Measurements from ENCODE around the gene ADGRA1.
"Not testable (repeated sequence)": the region's sequence is repeated elsewhere in the genome, so short reads cannot be mapped to it uniquely, and the experiment has no call there.

The ADGRA1 gene

DNA sequence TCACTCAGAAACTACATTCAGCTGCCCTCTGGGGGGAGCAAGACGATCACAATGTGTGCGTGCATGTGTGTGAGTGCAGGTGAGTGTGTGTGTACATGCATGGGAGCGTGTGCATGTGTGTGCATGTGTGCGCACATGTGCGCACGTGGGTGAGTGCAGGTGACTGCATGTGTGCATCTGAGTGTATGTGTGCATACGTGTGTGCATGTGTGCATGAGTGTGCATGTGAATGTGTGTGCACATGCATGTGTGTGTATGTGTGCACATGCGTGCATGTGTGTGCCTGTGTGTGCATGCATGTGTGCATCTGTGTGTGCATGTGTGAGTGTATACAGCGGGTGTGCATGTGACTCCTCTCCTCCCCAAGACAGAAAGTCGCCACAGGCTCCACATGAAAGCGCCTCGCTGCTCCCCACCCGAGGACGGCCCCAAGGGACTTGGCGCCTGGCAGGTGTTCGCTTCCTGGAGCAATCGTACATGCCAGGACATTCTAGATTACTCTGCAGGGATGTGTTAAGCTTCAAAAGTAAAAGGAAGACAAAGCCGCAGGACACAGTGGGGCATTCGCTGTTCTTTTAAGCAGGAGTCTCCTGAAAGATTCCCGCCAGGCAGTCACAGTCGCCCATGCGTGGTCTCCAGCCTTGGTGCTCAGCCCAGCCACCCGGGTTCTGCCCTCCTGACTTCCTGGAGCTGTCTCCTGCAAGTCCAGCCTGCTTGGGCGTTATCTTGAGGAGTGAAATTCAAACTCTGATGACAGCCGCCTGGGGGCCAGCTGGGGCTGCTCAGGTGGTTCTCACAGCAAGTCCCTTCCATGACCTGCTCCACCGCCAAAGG, 42.0 kb upstream of the ADGRA1 start:
- no peaks in the 10 kb centered on the region for H3K9me3 ChIP-seq (ENCODE audit: insufficient read depth, low read depth, low read length)
- H3K4me1 ChIP-seq (ENCODE audit: insufficient read depth, low read length): no peaks in the 10 kb centered on the region
- H3K9ac ChIP-seq (ENCODE audit: low read depth, low read length): no peak overlapping the region
- no peak overlapping the region for H3K4me3 ChIP-seq (ENCODE audit: low read length)
- H3K27ac ChIP-seq (ENCODE audit: low read length): no peak overlapping the region
- H3K27me3 ChIP-seq (ENCODE audit: insufficient read depth, low read length): no peaks in the 10 kb centered on the region
- no peaks in the 10 kb centered on the region for H3K36me3 ChIP-seq (ENCODE audit: insufficient read depth, low read depth, low read length)

DNA sequence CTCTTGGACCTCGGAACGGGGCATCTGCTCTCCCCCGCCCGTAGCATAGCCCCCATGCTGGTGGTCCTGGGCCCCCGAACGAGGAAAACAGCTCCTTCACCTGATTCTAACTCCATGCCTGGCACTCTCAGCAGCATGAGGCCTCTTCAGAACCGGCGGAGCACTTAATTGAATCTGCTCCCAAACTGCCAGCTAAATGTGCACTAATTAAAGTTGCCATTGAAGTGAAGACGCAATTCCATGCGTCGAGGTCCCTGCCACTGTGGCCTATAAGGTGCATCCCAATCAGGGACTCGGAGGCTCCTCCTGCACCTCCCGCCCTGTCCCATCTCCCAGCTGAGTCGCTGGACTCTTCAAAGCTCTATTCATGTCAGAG, 41.3 kb upstream of the ADGRA1 start:
- no peak overlapping the region for H3K9ac ChIP-seq (ENCODE audit: low read depth, low read length)
- H3K27ac ChIP-seq (ENCODE audit: low read length): no peak overlapping the region
- H3K4me1 ChIP-seq (ENCODE audit: insufficient read depth, low read length): no peaks in the 10 kb centered on the region

DNA sequence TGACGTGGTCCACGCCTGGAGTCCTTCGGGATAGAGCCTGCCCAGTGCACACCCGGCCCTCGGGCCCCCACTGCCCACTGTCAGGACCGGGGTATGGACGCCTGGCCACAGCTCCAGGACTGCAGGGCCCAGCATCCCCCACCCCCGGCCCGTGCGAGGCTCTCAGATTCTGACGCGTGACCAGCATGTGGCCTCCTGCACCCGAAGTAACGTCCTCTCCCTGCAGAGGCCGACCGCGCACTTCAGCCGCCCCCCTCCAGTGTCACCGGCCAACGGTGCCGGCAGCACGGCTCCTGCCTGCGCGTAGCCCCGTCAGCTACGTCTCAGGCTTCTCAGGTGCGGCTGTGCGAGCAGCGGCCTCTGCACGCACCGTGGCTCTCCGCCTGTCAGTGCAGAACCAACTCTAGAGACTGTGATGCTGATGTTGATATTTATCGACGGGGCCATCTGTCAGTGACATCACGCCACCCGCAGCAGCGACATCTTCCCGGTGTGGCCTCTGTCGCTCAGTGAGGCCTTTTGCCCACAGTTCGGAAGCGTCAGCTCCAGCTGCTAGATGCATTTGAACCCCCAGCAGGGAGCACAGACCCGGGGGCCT, 40.1 kb upstream of the ADGRA1 start:
- H3K9me3 ChIP-seq (ENCODE audit: insufficient read depth, low read depth, low read length): no peaks in the 10 kb centered on the region
- H3K36me3 ChIP-seq (ENCODE audit: insufficient read depth, low read depth, low read length): no peaks in the 10 kb centered on the region
- H3K9ac ChIP-seq (ENCODE audit: low read depth, low read length): no peak overlapping the region
- H3K27ac ChIP-seq (ENCODE audit: low read length): no peak overlapping the region
- H3K4me3 ChIP-seq (ENCODE audit: low read length): no peak overlapping the region
- no peaks in the 10 kb centered on the region for H3K27me3 ChIP-seq (ENCODE audit: insufficient read depth, low read length)
- no peaks in the 10 kb centered on the region for H3K4me1 ChIP-seq (ENCODE audit: insufficient read depth, low read length)

More for the DNA sequence above, 41.3 kb upstream of the ADGRA1 start:
- Histone ChIP-seq H3K9me3 (ENCODE audit: insufficient read depth, low read depth, low read length) (no peaks in the 10 kb centered on the region), H3K4me3 (ENCODE audit: low read length) (no peak overlapping the region), H3K27me3 (ENCODE audit: insufficient read depth, low read length) (no peaks in the 10 kb centered on the region), H3K36me3 (ENCODE audit: insufficient read depth, low read depth, low read length) (no peaks in the 10 kb centered on the region)

DNA sequence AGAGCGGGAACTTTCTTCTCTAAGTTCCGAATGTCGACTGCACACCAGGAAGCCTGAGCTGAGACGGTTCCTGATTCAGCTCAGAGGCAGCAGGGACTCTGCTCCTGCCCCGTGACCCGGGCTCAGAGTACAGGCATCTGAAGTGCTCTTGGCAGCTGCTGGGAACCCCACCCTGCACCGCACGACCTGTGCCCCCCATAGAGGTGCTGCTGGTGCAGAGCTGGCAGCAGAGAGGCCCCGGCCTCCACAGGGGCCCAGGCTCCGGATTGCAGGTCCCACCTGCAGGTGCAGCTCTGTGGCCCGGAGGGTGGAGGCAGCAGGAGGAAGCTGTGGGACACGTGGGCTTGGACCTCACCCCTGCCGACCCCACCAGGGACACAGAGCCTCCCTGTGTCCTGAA, 39.5 kb upstream of the ADGRA1 start:
- H3K9ac ChIP-seq (ENCODE audit: low read depth, low read length): no peak overlapping the region
- no peaks in the 10 kb centered on the region for H3K27me3 ChIP-seq (ENCODE audit: insufficient read depth, low read length)
- no peak overlapping the region for H3K27ac ChIP-seq (ENCODE audit: low read length)

DNA sequence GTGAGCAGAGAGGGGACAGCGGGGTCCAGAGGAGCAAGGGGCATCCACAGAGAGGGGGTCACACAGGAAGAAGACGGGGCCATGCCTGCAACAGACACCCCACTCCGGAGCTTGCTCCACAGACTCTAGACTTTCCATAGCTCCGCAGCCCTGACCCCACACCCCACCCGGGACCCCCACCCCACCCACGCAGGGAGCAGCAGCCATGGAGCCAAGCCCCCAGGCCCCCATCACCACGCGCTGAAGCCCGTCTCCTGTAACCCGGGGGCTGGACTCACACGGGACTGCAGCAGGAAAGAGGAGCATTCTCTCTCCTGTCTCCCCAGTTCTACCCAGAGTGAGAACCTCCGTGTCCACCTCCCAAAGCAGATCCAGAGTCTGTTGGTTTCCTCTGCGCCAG, 38.8 kb upstream of the ADGRA1 start:
- no peaks in the 10 kb centered on the region for H3K27me3 ChIP-seq (ENCODE audit: insufficient read depth, low read length)
- H3K4me1 ChIP-seq (ENCODE audit: insufficient read depth, low read length): no peaks in the 10 kb centered on the region

More for the DNA sequence above, 39.5 kb upstream of the ADGRA1 start:
- Histone ChIP-seq H3K9me3 (ENCODE audit: insufficient read depth, low read depth, low read length) (no peaks in the 10 kb centered on the region), H3K4me1 (ENCODE audit: insufficient read depth, low read length) (no peaks in the 10 kb centered on the region), H3K36me3 (ENCODE audit: insufficient read depth, low read depth, low read length) (no peaks in the 10 kb centered on the region), H3K4me3 (ENCODE audit: low read length) (no peak overlapping the region)

DNA sequence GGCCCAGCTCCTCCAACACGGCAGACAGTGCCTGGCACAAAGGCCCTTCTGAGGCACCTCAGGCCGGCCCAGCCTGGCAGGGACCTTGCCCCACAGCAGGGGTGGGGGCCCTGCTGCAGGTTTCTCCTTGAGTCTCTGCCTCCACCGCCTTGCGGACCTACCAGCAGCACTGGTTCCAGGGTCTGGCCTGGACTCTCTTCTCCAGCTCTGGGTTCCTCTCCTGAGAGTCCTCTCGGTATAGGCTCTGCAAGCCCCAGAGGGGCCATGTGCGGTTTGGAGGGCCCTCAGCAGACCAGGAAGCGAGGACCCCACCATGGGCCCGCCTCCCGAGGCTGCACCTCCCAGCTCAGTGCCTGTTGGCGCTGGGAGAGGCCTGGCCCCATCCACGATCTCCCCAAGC, 38.1 kb upstream of the ADGRA1 start:
- Histone ChIP-seq H3K4me1 (ENCODE audit: insufficient read depth, low read length) (no peaks in the 10 kb centered on the region), H3K36me3 (ENCODE audit: insufficient read depth, low read depth, low read length) (no peaks in the 10 kb centered on the region), H3K27me3 (ENCODE audit: insufficient read depth, low read length) (no peaks in the 10 kb centered on the region), H3K9me3 (ENCODE audit: insufficient read depth, low read depth, low read length) (no peaks in the 10 kb centered on the region), H3K4me3 (ENCODE audit: low read length) (no peak overlapping the region), H3K27ac (ENCODE audit: low read length) (no peak overlapping the region), H3K9ac (ENCODE audit: low read depth, low read length) (no peak overlapping the region)

More for the DNA sequence above, 38.8 kb upstream of the ADGRA1 start:
- no peaks in the 10 kb centered on the region for H3K36me3 ChIP-seq (ENCODE audit: insufficient read depth, low read depth, low read length)
- no peak overlapping the region for H3K9ac ChIP-seq (ENCODE audit: low read depth, low read length)
- no peak overlapping the region for H3K4me3 ChIP-seq (ENCODE audit: low read length)
- no peak overlapping the region for H3K27ac ChIP-seq (ENCODE audit: low read length)
- no peaks in the 10 kb centered on the region for H3K9me3 ChIP-seq (ENCODE audit: insufficient read depth, low read depth, low read length)

DNA sequence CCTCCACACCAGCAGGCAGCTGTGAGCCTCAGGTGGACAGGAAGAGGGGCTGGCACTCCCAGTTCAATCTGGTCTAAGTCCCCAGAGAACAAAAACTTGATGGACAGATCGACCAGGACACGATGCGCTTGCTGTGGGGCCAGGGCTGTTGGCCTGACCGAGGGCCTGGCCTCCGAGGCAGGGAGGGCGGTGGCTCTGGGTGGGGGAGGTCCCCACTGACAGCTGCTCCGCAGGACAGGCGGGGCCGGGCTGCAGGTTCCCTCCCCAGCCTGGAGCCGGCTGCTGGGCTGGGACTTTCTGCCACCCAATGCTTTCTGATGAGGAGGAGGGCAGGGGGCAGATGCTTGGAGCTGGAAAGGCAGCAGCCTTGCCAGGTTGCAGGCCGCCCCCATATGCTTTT, 37.4 kb upstream of the ADGRA1 start:
- H3K4me3 ChIP-seq (ENCODE audit: low read length): no peak overlapping the region
- no peak overlapping the region for H3K27ac ChIP-seq (ENCODE audit: low read length)
- no peaks in the 10 kb centered on the region for H3K27me3 ChIP-seq (ENCODE audit: insufficient read depth, low read length)
- H3K9ac ChIP-seq (ENCODE audit: low read depth, low read length): no peak overlapping the region
- H3K36me3 ChIP-seq (ENCODE audit: insufficient read depth, low read depth, low read length): no peaks in the 10 kb centered on the region
- no peaks in the 10 kb centered on the region for H3K4me1 ChIP-seq (ENCODE audit: insufficient read depth, low read length)
- H3K9me3 ChIP-seq (ENCODE audit: insufficient read depth, low read depth, low read length): no peaks in the 10 kb centered on the region

DNA sequence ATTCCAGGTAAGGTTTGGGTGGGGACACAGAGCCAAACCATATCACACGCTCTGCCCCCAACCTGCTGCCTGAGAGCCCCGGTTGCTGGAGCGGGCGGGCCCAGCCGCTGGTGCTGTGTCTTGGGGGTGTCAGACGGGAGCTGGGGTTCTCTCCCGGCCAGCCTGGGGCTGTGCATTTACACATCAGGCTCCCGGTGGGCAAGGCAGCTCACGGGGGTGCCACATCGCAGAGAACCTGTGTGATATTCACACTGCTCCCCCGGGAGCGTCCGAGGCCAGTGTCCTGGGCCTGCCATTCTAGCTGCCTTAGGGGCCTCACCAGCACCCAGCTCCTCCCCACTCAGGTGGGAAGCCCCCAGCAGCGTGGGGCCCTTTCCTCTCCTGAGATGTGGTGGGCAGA, 35.6 kb upstream of the ADGRA1 start:
- H3K27me3 ChIP-seq (ENCODE audit: insufficient read depth, low read length): no peaks in the 10 kb centered on the region

DNA sequence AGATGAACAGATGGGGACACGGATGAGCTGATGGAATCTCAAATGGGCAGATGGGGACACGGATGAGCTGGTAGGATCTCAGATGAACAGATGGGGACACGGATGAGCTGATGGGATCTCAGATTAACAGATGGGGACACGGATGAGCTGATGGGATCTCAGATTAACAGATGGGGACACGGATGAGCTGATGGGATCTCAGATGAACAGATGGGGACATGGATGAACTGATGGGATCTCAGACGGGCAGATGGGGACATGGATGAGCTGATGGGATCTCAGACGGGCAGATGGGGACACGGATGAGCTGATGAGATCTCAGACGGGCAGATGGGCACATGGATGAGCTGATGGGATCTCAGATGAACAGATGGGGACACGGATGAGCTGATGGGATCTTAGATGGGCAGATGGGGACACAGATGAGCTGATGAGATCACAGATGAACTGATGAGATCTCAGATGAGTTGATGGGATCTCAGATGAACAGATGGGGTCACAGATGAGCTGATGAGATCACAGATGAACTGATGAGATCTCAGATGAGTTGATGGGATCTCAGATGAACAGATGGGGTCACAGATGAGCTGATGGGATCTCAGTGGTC, 34.1 kb upstream of the ADGRA1 start:
- not testable (repeated sequence) for H3K4me3 ChIP-seq (ENCODE audit: low read length); H3K9ac ChIP-seq (ENCODE audit: low read depth, low read length); H3K27ac ChIP-seq (ENCODE audit: low read length); H3K36me3 ChIP-seq (ENCODE audit: insufficient read depth, low read depth, low read length); H3K27me3 ChIP-seq (ENCODE audit: insufficient read depth, low read length); H3K4me1 ChIP-seq (ENCODE audit: insufficient read depth, low read length); H3K9me3 ChIP-seq (ENCODE audit: insufficient read depth, low read depth, low read length)

More for the DNA sequence above, 35.6 kb upstream of the ADGRA1 start:
- Histone ChIP-seq H3K4me1 (ENCODE audit: insufficient read depth, low read length) (no peaks in the 10 kb centered on the region), H3K27ac (ENCODE audit: low read length) (no peak overlapping the region), H3K9me3 (ENCODE audit: insufficient read depth, low read depth, low read length) (no peaks in the 10 kb centered on the region), H3K4me3 (ENCODE audit: low read length) (no peak overlapping the region), H3K9ac (ENCODE audit: low read depth, low read length) (no peak overlapping the region), H3K36me3 (ENCODE audit: insufficient read depth, low read depth, low read length) (no peaks in the 10 kb centered on the region)

DNA sequence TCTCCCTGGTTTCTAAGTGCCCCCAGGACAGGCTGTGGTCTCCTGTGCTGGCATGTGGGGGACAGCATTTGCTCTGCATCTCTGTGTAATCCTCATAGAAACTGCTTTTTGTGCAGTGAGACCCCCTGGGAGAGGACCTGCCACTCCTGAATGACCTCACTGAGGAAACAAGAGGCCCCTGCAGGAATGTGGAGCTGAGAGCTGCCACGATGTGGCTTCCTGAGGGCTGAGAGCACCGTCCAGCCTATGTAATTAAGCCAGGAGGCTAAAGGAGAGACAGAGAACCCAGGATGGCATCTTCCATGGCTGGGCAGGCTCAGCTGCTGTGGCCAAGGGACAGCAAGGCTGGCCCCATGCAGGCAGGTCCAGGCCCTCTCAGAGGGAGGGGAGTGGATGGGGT, 32.3 kb upstream of the ADGRA1 start:
- Histone ChIP-seq H3K4me1 (ENCODE audit: insufficient read depth, low read length) (no peaks in the 10 kb centered on the region), H3K4me3 (ENCODE audit: low read length) (no peak overlapping the region), H3K27me3 (ENCODE audit: insufficient read depth, low read length) (no peaks in the 10 kb centered on the region), H3K9ac (ENCODE audit: low read depth, low read length) (no peak overlapping the region), H3K9me3 (ENCODE audit: insufficient read depth, low read depth, low read length) (no peaks in the 10 kb centered on the region), H3K36me3 (ENCODE audit: insufficient read depth, low read depth, low read length) (no peaks in the 10 kb centered on the region), H3K27ac (ENCODE audit: low read length) (no peak overlapping the region)

DNA sequence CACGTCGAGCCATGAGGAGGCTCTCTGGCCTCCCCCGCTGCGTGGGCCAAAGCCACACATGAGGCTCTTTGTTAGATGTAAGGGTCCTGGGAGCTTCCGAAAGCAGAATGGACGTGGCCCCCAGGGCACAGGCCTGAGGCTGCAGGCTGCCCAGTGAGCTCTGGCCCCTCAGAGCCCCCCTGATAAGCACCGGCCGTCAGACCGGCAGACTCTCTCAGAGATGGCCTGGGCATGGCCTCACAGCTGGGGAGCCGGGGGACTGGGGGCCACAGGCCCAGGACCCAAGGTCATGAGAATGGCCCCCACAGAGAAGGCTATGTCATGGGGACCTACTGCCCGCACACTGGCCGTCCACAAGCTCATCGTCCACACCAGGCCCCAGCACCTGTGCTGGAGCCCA, 31.7 kb upstream of the ADGRA1 start:
- H3K27me3 ChIP-seq (ENCODE audit: insufficient read depth, low read length): no peaks in the 10 kb centered on the region
- H3K4me1 ChIP-seq (ENCODE audit: insufficient read depth, low read length): no peaks in the 10 kb centered on the region
- H3K9me3 ChIP-seq (ENCODE audit: insufficient read depth, low read depth, low read length): no peaks in the 10 kb centered on the region
- no peak overlapping the region for H3K4me3 ChIP-seq (ENCODE audit: low read length)
- no peaks in the 10 kb centered on the region for H3K36me3 ChIP-seq (ENCODE audit: insufficient read depth, low read depth, low read length)
- H3K27ac ChIP-seq (ENCODE audit: low read length): no peak overlapping the region
- H3K9ac ChIP-seq (ENCODE audit: low read depth, low read length): no peak overlapping the region

DNA sequence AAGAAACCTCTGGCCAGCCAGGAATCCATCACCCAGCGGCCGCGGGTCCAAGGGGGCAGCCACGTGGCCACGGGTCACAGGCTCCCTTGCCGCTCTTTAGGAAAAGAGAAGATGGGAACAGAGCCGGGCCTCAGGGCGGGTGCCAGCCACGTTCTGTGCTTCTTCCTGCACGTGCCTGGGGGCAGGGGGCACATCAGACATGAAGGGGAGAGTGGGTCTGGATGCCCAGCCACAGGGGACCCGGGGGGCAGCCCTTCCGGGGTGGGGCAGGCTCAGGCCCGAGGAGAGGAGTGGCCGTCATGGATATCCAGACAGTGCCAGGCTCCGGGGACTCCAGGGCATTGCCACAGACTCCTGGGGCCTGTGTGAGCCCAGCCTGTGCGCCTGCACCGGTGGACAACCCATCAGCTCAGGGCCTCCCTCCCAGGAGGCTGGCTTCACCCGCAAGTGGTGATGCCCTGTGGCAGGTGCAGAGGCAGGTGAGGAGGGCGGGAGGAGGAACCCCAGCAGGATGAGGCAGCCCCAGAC, 31.0 kb upstream of the ADGRA1 start:
- Histone ChIP-seq H3K4me3 (ENCODE audit: low read length) (no peak overlapping the region), H3K4me1 (ENCODE audit: insufficient read depth, low read length) (no peaks in the 10 kb centered on the region), H3K9me3 (ENCODE audit: insufficient read depth, low read depth, low read length) (no peaks in the 10 kb centered on the region), H3K27ac (ENCODE audit: low read length) (no peak overlapping the region), H3K36me3 (ENCODE audit: insufficient read depth, low read depth, low read length) (no peaks in the 10 kb centered on the region), H3K9ac (ENCODE audit: low read depth, low read length) (no peak overlapping the region), H3K27me3 (ENCODE audit: insufficient read depth, low read length) (no peaks in the 10 kb centered on the region)

Measured in iPS-20b (cell line).